ENCODE results near the gene ZGLP1. TPM values are rescaled to one million over a fixed set of nuclear protein-coding genes. Genes with fewer than 3 reads are reported as not detected.

The ZGLP1 gene
- total and polyA plus RNA-seq, 2 donors (not counting 1 experiment from before 2014, with no cell fraction given): 6.4 to 8.0 TPM

- under 1% methylated on average over 49 of the region's 51 CpGs for WGBS (ENCODE audit: insufficient coverage)
- CTCF ChIA-PET: interaction anchor here (0.6 to 9.2 kb wide), 30 partner anchors 9 to 371 kb away, joined by 3 to 570 read pairs (median 4); partner anchors contain the start of genes CDC37, ICAM4, ICAM5 and KRI1
- POLR2A ChIA-PET: interaction anchor here (0.6 to 3.5 kb wide), 14 partner anchors 9 to 373 kb away, joined by 3 to 32 read pairs (median 4); partner anchors contain the start of genes ICAM4, ICAM5, RAVER1 and TYK2
- Mint-ChIP-seq H3K4me1 (peaks cover 35% of the 10 kb centered on the region), H3K9me3 (ENCODE audit: insufficient read depth) (no peaks in the 10 kb centered on the region), H3K27ac (peak within 1 kb of the TSS; percentile 94), H3K27me3 (no peaks in the 10 kb centered on the region), H3K4me3 (peak within 1 kb of the TSS; percentile 88)
- Histone ChIP-seq H3K27ac (ENCODE audit: low read length in 2 of 2) (peak within 1 kb of the TSS; percentile 90 to 97), H4K20me1 (ENCODE audit: control insufficient read depth, insufficient read depth, low read length, poor library complexity, severe bottlenecking) (no peaks in the 10 kb centered on the region), H3K4me2 (replicated peaks; ENCODE audit: low read depth, low read length, poor library complexity, severe bottlenecking) (peak within 1 kb of the TSS; percentile 84), H2AFZ (ENCODE audit: insufficient read depth, low read depth, low read length, poor library complexity, severe bottlenecking) (peak within 1 kb of the TSS; percentile 12), H3K36me3 (replicated peaks in 1 of 2; ENCODE audit: control extremely low read depth in 1 of 2, control insufficient read depth in 1 of 2, extremely low read depth in 1 of 2, insufficient read depth in 2 of 2, low read length in 1 of 2) (peaks cover 0 to 5% of the 10 kb centered on the region in 2 experiments), H3K9ac (ENCODE audit: low read length) (peak within 1 kb of the TSS; percentile 74), H3K27me3 (replicated peaks in 1 of 4; ENCODE audit: control extremely low read depth in 1 of 4, control insufficient read depth in 3 of 4, insufficient read depth in 4 of 4, low read length in 3 of 4) (no peaks in the 10 kb centered on the region), H3K79me2 (ENCODE audit: control insufficient read depth, insufficient read depth, low read length) (peaks cover 3% of the 10 kb centered on the region), H3K4me3 (ENCODE audit: control extremely low read depth in 1 of 5, extremely low read depth in 1 of 5, insufficient read depth in 1 of 5, low read depth in 2 of 5, low read length in 4 of 5) (peak within 1 kb of the TSS; percentile 41 to 72 (median 56)), H3K9me3 (ENCODE audit: control extremely low read depth in 1 of 3, control insufficient read depth in 2 of 3, insufficient read depth in 1 of 3, low read length in 2 of 3) (no peaks in the 10 kb centered on the region), H3K4me1 (ENCODE audit: control insufficient read depth in 2 of 2, insufficient read depth in 2 of 2, low read length in 2 of 2) (peaks cover 13 to 35% of the 10 kb centered on the region in 2 donors)
- no peak for TF ChIP-seq CTCF (IDR thresholded peaks at IDR 0.05)
- no peak for TF ChIP-seq EZH2 (IDR thresholded peaks at IDR 0.05; ENCODE audit: borderline replicate concordance, insufficient read depth, low read depth, low read length, poor library complexity, severe bottlenecking)
- intact Hi-C loops (cut with micrococcal nuclease): loop anchor here (1.0 to 2.0 kb wide), 6 partner anchors 16 to 110 kb away; partner anchors contain the start of genes FDX2, ICAM4, RAVER1 and TYK2
- ATAC-seq (ENCODE audit: low read depth): peak; percentile 39
- DNase-seq: peak; percentile 92
Observed at GRCh38 chr19:10270616-10271394, 38.8 kb downstream of the ZGLP1 start, which contains the start of gene ICAM1. TSS of gene ICAM1 (plus strand) at chr19:10271120. CDS start at chr19:10271160, 40 bp downstream.

All from B cell (primary cell).